ENCODE data around the gene LRP5. TPM values are rescaled to one million over a fixed set of nuclear protein-coding genes. Genes with fewer than 3 reads are reported as not detected.

The LRP5 gene
- total and polyA plus RNA-seq, 2 experiments from 2014 or later: 26.9 to 51.1 TPM

DNA sequence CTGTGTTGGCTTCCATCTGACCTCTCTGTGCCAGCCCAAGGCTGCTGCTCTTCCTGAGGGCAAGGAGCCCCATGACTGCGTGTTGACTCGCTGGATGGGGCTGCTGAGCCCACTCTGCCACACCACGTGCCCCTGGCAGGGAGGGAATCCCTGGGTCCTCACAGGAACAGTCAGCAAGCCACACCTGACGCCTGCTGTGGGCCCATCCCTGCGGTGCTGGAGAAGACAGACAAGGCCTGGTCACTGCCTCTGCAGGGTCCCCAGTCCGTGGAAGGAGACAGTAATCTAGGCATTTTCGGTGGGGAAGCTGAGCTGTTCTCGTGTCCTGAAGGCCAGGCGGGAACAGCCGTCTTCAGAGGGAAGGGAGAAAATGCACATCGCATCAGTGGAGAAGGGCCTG lies 137.6 kb downstream of the LRP5 start (continued):
- TF ChIP-seq, protein P1, sequence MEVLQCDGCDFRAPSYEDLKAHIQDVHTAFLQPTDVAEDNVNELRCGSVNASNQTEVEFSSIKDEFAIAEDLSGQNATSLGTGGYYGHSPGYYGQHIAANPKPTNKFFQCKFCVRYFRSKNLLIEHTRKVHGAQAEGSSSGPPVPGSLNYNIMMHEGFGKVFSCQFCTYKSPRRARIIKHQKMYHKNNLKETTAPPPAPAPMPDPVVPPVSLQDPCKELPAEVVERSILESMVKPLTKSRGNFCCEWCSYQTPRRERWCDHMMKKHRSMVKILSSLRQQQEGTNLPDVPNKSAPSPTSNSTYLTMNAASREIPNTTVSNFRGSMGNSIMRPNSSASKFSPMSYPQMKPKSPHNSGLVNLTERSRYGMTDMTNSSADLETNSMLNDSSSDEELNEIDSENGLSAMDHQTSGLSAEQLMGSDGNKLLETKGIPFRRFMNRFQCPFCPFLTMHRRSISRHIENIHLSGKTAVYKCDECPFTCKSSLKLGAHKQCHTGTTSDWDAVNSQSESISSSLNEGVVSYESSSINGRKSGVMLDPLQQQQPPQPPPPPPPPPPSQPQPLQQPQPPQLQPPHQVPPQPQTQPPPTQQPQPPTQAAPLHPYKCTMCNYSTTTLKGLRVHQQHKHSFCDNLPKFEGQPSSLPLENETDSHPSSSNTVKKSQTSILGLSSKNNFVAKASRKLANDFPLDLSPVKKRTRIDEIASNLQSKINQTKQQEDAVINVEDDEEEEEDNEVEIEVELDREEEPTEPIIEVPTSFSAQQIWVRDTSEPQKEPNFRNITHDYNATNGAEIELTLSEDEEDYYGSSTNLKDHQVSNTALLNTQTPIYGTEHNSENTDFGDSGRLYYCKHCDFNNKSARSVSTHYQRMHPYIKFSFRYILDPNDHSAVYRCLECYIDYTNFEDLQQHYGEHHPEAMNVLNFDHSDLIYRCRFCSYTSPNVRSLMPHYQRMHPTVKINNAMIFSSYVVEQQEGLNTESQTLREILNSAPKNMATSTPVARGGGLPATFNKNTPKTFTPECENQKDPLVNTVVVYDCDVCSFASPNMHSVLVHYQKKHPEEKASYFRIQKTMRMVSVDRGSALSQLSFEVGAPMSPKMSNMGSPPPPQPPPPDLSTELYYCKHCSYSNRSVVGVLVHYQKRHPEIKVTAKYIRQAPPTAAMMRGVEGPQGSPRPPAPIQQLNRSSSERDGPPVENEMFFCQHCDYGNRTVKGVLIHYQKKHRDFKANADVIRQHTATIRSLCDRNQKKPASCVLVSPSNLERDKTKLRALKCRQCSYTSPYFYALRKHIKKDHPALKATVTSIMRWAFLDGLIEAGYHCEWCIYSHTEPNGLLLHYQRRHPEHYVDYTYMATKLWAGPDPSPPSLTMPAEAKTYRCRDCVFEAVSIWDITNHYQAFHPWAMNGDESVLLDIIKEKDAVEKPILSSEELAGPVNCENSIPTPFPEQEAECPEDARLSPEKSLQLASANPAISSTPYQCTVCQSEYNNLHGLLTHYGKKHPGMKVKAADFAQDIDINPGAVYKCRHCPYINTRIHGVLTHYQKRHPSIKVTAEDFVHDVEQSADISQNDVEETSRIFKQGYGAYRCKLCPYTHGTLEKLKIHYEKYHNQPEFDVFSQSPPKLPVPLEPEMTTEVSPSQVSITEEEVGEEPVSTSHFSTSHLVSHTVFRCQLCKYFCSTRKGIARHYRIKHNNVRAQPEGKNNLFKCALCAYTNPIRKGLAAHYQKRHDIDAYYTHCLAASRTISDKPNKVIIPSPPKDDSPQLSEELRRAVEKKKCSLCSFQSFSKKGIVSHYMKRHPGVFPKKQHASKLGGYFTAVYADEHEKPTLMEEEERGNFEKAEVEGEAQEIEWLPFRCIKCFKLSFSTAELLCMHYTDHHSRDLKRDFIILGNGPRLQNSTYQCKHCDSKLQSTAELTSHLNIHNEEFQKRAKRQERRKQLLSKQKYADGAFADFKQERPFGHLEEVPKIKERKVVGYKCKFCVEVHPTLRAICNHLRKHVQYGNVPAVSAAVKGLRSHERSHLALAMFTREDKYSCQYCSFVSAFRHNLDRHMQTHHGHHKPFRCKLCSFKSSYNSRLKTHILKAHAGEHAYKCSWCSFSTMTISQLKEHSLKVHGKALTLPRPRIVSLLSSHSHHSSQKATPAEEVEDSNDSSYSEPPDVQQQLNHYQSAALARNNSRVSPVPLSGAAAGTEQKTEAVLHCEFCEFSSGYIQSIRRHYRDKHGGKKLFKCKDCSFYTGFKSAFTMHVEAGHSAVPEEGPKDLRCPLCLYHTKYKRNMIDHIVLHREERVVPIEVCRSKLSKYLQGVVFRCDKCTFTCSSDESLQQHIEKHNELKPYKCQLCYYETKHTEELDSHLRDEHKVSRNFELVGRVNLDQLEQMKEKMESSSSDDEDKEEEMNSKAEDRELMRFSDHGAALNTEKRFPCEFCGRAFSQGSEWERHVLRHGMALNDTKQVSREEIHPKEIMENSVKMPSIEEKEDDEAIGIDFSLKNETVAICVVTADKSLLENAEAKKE (CRISPR knock-in tag; IDR thresholded peaks at IDR 0.05): no peak
- TF ChIP-seq POLR2AphosphoS5 (IDR thresholded peaks at IDR 0.05; ENCODE audit: low read depth): no peak
- no peak for TF ChIP-seq CREB1 (CRISPR knock-in tag; IDR thresholded peaks at IDR 0.05; ENCODE audit: low read depth)
- TF ChIP-seq, protein P2, sequence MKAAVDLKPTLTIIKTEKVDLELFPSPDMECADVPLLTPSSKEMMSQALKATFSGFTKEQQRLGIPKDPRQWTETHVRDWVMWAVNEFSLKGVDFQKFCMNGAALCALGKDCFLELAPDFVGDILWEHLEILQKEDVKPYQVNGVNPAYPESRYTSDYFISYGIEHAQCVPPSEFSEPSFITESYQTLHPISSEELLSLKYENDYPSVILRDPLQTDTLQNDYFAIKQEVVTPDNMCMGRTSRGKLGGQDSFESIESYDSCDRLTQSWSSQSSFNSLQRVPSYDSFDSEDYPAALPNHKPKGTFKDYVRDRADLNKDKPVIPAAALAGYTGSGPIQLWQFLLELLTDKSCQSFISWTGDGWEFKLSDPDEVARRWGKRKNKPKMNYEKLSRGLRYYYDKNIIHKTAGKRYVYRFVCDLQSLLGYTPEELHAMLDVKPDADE (IDR thresholded peaks at IDR 0.05): no peak

DNA sequence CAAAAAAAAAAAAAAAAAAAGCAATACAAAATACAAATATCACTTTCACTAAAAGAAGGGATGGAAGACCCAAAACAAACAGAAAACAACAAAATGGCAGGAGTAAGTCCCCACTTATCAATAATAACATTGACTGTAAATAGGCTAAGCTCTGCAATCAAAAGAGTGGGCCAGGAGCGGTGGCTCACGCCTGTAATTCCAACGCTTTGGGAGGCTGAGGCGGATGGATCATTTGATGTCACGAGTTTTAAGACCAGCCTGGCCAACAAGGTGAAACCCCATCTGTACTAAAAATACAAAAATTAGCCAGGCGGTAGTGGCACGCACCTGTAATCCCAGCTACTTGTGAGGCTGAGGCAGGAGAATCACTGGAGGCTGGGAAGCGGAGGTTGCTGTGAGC lies 138.3 kb downstream of the LRP5 start:
- peaks cover 18% of the 10 kb centered on the region for H3K36me3 Mint-ChIP-seq (ENCODE audit: low read depth)
- no peak for DNase-seq (ENCODE audit: low spot score)
- H3K36me3 ChIP-seq (ENCODE audit: insufficient read depth): no peaks in the 10 kb centered on the region; the same call in 1 of the 2 replicates

More for the DNA sequence above, 138.3 kb downstream of the LRP5 start:
- Mint-ChIP-seq H3K4me1 (peaks cover 6% of the 10 kb centered on the region), H3K4me3 (no peak overlapping the region), H3K9me3 (no peaks in the 10 kb centered on the region), H3K27ac (no peak overlapping the region), H3K27me3 (ENCODE audit: insufficient read depth, low read depth, poor library complexity) (peaks cover 12% of the 10 kb centered on the region)
- Histone ChIP-seq H3K4me1 (ENCODE audit: insufficient read depth) (peaks cover 3% of the 10 kb centered on the region; the same call in 1 of the 2 replicates), H3K27me3 (ENCODE audit: insufficient read depth) (no peaks in the 10 kb centered on the region), H3K9me2 (ENCODE audit: insufficient read depth) (no peaks in the 10 kb centered on the region), H2AFZ (no peak overlapping the region), H3K4me2 (no peak overlapping the region), H3K27ac (ENCODE audit: low read depth) (no peak overlapping the region), H4K20me1 (replicated peaks; ENCODE audit: insufficient read depth) (no peaks in the 10 kb centered on the region; the same call in 1 of the 2 replicates), H3K4me3 (no peak overlapping the region), H3K79me2 (replicated peaks; ENCODE audit: insufficient read depth) (no peaks in the 10 kb centered on the region), H3F3A (replicated peaks; ENCODE audit: low read depth) (no peaks in the 10 kb centered on the region)
- ATAC-seq: no peak
- TF ChIP-seq ZNF331 (CRISPR knock-in tag; IDR thresholded peaks at IDR 0.05; ENCODE audit: low read depth): no peak
- no peak for TF ChIP-seq STAT1 (IDR thresholded peaks at IDR 0.05; ENCODE audit: unreplicated experiment)
- no peak for TF ChIP-seq POLR2AphosphoS5 (IDR thresholded peaks at IDR 0.05; ENCODE audit: low read depth)
- no peak for TF ChIP-seq CREB1 (CRISPR knock-in tag; IDR thresholded peaks at IDR 0.05; ENCODE audit: low read depth)
